H1 (cell line): ENCODE data around the gene SLC39A11.

Experiments used
- HDAC6 ChIP-seq: IDR thresholded peaks from one replicate; pipeline ENCODE4 v1.7.1; 2012; ENCODE audit warnings: low read depth, mild to moderate bottlenecking, inconsistent platforms, low read length, moderate library complexity
- POLR2AphosphoS5 ChIP-seq: IDR thresholded peaks from 2 replicates; pipeline ENCODE4 v1.6.1; 2011; ENCODE audit warnings: low read depth, low read length

DNA sequence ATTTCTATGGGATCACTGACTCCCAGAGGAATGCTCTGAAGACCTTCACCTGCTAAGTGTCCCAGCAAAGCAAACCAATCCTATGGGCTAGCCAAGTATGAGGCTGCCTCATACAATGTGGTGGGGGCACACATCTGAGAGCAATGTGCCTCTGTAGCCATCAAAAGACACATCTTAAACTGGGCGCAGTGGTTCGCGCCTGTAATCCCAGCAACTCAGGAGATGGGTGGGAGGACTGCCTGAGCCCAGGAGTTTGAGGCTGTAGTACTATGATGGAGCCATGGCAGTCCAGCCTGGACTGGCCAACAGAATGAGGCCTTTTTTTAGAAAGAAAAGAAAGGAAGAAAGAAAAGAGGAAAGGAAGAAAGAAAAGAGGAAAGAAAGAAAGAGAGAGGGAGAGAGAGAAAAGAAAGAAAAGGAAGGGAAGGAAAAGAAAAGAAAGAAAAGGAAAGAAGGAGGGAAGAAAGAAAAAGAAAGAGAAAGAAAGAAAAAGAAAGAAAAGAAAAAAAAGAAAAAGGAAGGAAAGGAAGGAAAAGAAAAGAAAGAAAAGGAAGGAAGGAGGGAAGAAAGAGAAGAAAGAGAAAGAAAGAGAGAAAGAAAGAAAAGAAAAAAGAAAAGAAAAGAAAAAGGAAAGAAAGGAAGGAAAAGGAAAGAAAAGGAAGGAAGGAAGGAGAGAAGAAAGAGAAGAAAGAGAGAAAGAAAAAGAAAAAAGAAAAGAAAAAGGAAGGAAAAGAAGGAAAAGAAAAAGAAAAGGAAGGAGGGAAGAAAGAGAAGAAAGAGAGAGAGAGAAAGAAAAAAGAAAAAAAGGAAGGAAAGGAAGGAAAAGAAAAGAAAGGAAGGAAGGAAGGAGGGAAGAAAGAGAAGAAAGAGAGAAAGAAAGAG, 430.3 kb downstream of the SLC39A11 start:
- TF ChIP-seq POLR2AphosphoS5: no peak
- TF ChIP-seq HDAC6: no peak
